HUES64 (cell line): ENCODE data around the gene SLC2A6. TPM values are rescaled to one million over a fixed set of nuclear protein-coding genes. Genes with fewer than 3 reads are reported as not detected.
A peak's percentile ranks its signal among the peaks of the same experiment; 100 is the strongest.

Source experiments
- H3K27ac ChIP-seq: 2 replicates; pipeline ENCODE4 v1.7.0; 2013; ENCODE audit warnings: low read depth, low read length, inconsistent platforms
- H3K27me3 ChIP-seq: 2 replicates; pipeline ENCODE4 v1.6.1; 2013; ENCODE audit warnings: mild to moderate bottlenecking, low read length; ENCODE audit not compliant: insufficient read depth
- H3K36me3 ChIP-seq: 2 replicates; pipeline ENCODE4 v1.6.1; 2013; ENCODE audit warnings: mild to moderate bottlenecking, low read length; ENCODE audit not compliant: insufficient read depth
- H3K4me1 ChIP-seq: 2 replicates; pipeline ENCODE4 v1.6.1; 2013; ENCODE audit warnings: mild to moderate bottlenecking, low read length, moderate library complexity; ENCODE audit not compliant: insufficient read depth
- H3K4me3 ChIP-seq: 2 replicates; pipeline ENCODE4 v1.5.1; 2013; ENCODE audit warnings: mild to moderate bottlenecking, low read length, moderate library complexity
- H3K9ac ChIP-seq: 2 replicates; pipeline ENCODE4 v1.6.1; 2013; ENCODE audit warnings: mild to moderate bottlenecking, low read depth, low read length
- H3K9me3 ChIP-seq: 2 replicates; pipeline ENCODE4 v1.6.1; 2013; ENCODE audit warnings: low read depth, low read length; ENCODE audit not compliant: insufficient read depth
- WGBS: fragments of 150-250, 120-280 bp; methylation state at CpG from one replicate; pipeline ENCODE4 v1.1.7; 2013; ENCODE audit warnings: missing lambda C conversion rate; 5-methylcytosine and 5-hydroxymethylcytosine counted together
- polyA plus RNA-seq, 2 experiments: library from polyadenylated mRNA; stranded (reverse); fragments of 50-300 nt; gene quantifications; one replicate each; pipeline ENCODE4 v1.2.3, GENCODE V29; 2013

Gene SLC2A6
- 15.8 TPM for polyA plus RNA-seq (2013, experiment 1 of 2)
- polyA plus RNA-seq (2013, experiment 2 of 2): 13.8 TPM

- no peaks in the 10 kb centered on the region for H3K9me3 ChIP-seq
- H3K27me3 ChIP-seq: peaks cover 12% of the 10 kb centered on the region; the same call in 1 of the 2 replicates
- H3K4me3 ChIP-seq: peak within 1 kb of the TSS; percentile 75
- peak within 1 kb of the TSS; percentile 58 for H3K9ac ChIP-seq
- H3K4me1 ChIP-seq: peaks cover 9% of the 10 kb centered on the region; the same call in 1 of the 2 replicates
- WGBS: 1% methylated on average over 84 of the region's 84 CpGs
- peak within 1 kb of the TSS; percentile 3; the same call in 1 of the 2 replicates for H3K27ac ChIP-seq
- peaks cover 18% of the 10 kb centered on the region for H3K36me3 ChIP-seq
These were observed at the start of gene SLC2A6 for GRCh38 chr9:133478851-133479711. TSS of gene SLC2A6 (minus strand) at chr9:133479099. CDS start at chr9:133479059, 40 bp downstream.

DNA sequence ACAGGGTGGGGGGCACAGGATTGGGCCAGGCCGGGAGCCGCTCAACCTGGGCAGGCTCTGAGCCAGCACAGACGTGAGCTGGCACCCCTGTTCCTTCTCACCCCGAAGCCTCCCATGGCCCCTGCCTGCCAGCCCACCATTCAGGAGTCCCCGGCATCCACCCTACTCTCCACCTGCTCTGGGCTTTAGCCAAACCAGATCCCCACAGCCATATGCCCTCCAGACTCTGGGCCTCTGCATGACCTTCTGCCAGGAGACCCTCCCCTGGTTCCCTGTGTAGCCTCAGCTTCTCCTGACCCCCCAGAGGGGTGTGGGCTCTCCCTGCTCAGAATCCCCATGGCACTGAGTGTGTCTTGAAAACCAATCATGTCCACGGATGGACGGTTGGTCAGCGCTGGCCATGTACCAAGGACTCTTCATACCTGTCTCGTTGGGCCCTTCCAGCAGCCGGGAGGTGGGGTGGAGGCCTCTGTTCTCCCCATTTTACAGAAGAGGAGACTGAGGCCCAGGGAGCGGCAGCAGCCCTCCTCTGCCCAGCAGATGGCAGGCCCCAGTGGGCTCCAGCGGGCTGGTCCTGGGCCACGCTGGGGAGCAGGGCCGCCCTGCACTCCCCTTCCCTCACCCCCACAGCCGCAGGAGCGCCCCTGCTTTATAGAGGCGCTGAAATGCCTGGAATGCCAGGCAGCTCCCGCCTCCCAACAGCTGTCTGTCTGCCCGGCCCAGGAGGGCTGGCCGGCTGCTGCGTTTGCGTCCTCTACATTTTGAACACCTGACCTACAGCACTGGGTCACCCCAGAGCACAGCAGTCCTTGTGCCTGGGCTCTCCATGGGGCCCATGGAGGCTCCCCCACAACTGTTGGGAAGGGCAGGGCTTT lies 49.3 kb upstream of the SLC2A6 start:
- Histone ChIP-seq H3K4me3 (no peak overlapping the region), H3K36me3 (no peaks in the 10 kb centered on the region), H3K27ac (no peak overlapping the region), H3K9ac (no peak overlapping the region), H3K27me3 (peaks cover 4% of the 10 kb centered on the region), H3K9me3 (no peaks in the 10 kb centered on the region), H3K4me1 (peaks cover 25% of the 10 kb centered on the region)
- WGBS: 81% methylated on average over 22 of the region's 22 CpGs

GRCh38 chr9:133527444-133527920 lies 48.6 kb upstream of the SLC2A6 start:
- no peak overlapping the region for H3K27ac ChIP-seq
- H3K36me3 ChIP-seq: no peaks in the 10 kb centered on the region
- H3K9me3 ChIP-seq: no peaks in the 10 kb centered on the region
- peaks cover 3% of the 10 kb centered on the region; the same call in 1 of the 2 replicates for H3K27me3 ChIP-seq
- 58% methylated on average over 18 of the region's 18 CpGs for WGBS
- peak overlapping the region; percentile 9; the same call in 1 of the 2 replicates for H3K9ac ChIP-seq
- peaks cover 25% of the 10 kb centered on the region for H3K4me1 ChIP-seq
- H3K4me3 ChIP-seq: no peak overlapping the region

GRCh38 chr9:133526721-133527321 lies 47.9 kb upstream of the SLC2A6 start:
- Histone ChIP-seq H3K36me3 (no peaks in the 10 kb centered on the region), H3K4me3 (no peak overlapping the region), H3K9ac (peak overlapping the region; percentile 9; the same call in 1 of the 2 replicates), H3K4me1 (peaks cover 25% of the 10 kb centered on the region), H3K27me3 (peaks cover 3% of the 10 kb centered on the region; the same call in 1 of the 2 replicates), H3K9me3 (no peaks in the 10 kb centered on the region), H3K27ac (no peak overlapping the region)
- WGBS: 33% methylated on average over 21 of the region's 21 CpGs

DNA sequence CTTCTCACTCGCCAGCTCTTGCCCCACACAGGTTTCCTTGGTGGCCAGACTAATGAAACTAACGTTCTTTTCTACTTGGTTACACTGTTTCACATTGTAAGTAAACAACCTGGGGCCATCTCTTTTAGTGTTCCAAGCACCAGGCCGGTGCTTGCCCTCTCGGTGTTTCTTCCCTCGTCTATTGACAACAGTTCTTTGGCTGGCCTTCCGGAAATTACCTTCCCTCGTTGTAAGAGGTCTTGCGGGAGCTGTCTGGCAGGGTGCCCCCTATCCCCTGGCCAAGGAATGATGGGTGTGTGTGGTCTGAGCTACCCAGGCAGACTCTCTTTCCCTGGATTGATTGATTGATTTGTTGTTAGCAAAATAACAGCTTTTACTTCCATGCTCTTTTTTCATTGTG lies 46.8 kb upstream of the SLC2A6 start:
- Histone ChIP-seq H3K36me3 (no peaks in the 10 kb centered on the region), H3K9me3 (no peaks in the 10 kb centered on the region), H3K4me1 (peaks cover 25% of the 10 kb centered on the region), H3K27ac (no peak overlapping the region), H3K4me3 (no peak overlapping the region), H3K27me3 (peaks cover 3% of the 10 kb centered on the region; the same call in 1 of the 2 replicates), H3K9ac (no peak overlapping the region)
- 67% methylated on average over 8 of the region's 8 CpGs for WGBS

DNA sequence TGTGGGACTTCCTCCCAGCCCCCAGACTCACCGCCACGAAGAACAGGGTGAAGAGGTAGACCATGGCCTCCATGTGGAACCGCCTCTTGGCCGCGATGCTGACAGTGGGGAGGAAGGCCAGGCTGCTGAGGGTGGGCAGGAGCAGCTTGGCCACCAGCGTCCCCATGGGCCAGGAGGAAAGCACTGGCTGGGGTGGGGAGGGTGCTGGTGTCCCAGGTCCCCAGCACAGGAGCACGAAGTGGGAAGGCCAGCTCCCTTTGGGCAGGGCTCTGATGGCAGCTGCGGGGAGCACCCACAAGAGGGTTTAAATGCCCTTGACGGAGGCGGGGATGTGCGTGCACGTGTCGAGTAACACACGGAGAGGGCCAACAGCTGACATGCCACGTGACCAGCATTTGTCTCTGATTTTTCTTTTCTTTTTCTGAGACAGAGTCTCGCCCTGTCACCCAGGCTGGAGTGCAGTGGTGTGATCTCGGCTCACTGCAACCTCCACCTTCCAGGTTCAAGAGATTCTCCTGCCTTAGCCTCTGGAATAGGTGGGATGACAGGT lies 45.9 kb upstream of the SLC2A6 start, which contains the start of gene MYMK:
MYMK (minus strand) TSS at position 281 of the 550 bp plus-strand sequence; CDS start at position 166, 115 bp downstream.
- no peak within 1 kb of the TSS for H3K27ac ChIP-seq

GRCh38 chr9:133524146-133524545 lies 45.2 kb upstream of the SLC2A6 start:
- Histone ChIP-seq H3K36me3 (no peaks in the 10 kb centered on the region), H3K4me3 (no peak overlapping the region), H3K9me3 (no peaks in the 10 kb centered on the region), H3K4me1 (peaks cover 25% of the 10 kb centered on the region), H3K9ac (no peak overlapping the region), H3K27ac (no peak overlapping the region), H3K27me3 (peaks cover 3% of the 10 kb centered on the region; the same call in 1 of the 2 replicates)
- WGBS: 91% methylated on average over 5 of the region's 5 CpGs

More for the DNA sequence above, 45.9 kb upstream of the SLC2A6 start, which contains the start of gene MYMK:
- Histone ChIP-seq H3K27me3 (peaks cover 3% of the 10 kb centered on the region; the same call in 1 of the 2 replicates), H3K36me3 (no peaks in the 10 kb centered on the region), H3K9ac (no peak within 1 kb of the TSS), H3K4me1 (peaks cover 25% of the 10 kb centered on the region), H3K9me3 (no peaks in the 10 kb centered on the region), H3K4me3 (no peak within 1 kb of the TSS)
- WGBS: 96% methylated on average over 17 of the region's 17 CpGs

DNA sequence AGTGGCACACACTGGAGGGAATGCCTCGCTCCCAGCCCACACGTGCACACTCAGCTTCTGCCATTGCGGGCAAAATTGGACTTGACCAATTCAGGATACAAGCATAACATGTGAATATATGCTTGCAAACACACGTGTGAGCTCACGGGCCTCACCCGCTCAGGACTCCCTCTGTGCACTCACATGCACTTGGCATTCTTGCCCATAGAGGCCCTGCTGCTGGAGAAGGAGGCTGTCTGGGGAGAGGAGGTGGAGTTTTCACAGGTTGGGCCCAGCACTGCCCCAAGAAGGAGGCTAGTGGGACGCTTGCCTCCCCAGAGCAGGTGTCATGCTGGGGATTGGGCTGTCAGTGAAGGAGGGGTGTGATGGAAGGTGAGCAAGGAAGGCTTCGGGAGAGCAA lies 44.2 kb upstream of the SLC2A6 start:
- Histone ChIP-seq H3K9ac (no peak overlapping the region), H3K4me1 (peaks cover 25% of the 10 kb centered on the region), H3K4me3 (no peak overlapping the region), H3K27me3 (peaks cover 3% of the 10 kb centered on the region; the same call in 1 of the 2 replicates), H3K36me3 (no peaks in the 10 kb centered on the region), H3K27ac (no peak overlapping the region), H3K9me3 (no peaks in the 10 kb centered on the region)
- whole genome bisulfite sequencing: 89% methylated on average over 8 of the region's 8 CpGs

DNA sequence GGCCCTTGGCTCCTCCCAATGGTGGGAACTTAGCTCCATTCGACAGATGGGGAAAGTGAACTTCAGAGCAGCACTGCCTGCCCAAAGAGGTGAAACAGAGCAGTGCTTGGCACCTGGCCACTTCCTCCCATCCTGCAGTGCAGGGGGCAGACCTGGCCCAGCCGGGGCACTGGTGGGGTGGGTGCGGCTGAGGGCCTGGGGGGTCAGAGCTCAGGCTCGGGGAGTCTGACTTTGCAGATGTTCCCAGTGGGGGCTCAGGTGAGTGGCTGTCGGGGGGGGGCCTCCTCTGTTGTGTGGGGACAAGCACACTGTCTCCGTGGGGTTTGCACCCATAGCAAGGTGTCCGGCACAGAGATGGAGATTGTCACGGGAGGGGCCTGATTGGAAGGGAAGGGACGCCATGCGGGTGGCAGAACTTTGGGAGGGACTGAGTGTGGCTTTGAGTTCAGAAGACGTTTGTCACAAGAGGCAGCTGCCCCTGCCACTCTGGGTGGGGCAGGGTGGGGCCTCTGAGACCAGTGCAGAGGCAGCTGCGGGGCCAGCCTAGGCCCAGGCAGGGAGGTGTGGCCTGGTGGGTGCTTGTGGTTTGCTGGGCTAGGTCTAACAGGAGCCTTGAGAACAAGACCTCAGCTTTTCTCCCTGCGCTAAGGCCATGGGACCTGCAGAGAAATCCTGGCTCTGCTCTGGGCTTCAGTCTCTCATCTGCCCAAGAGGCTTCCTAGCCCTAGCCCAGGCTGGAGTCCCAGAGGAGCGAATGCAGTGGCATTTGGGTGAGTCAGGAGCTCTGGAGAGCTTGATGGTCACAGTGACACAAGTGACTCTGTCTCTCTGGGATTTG lies 43.4 kb upstream of the SLC2A6 start:
- H3K4me3 ChIP-seq: no peak overlapping the region
- WGBS: 89% methylated on average over 14 of the region's 14 CpGs
- H3K9me3 ChIP-seq: no peaks in the 10 kb centered on the region
- peaks cover under 1% of the 10 kb centered on the region; the same call in 1 of the 2 replicates for H3K27me3 ChIP-seq
- H3K36me3 ChIP-seq: no peaks in the 10 kb centered on the region
- H3K27ac ChIP-seq: no peak overlapping the region
- H3K4me1 ChIP-seq: peaks cover 20% of the 10 kb centered on the region
- no peak overlapping the region for H3K9ac ChIP-seq
